Neural progenitor cell (in vitro differentiated cells): ENCODE data around the gene ARHGAP40.

Experiments used
- CTCF ChIP-seq: fragments of 200-600 bp; sonication (generic); IDR thresholded peaks from 2 replicates; pipeline ENCODE4 v1.5.1; 2017; ENCODE audit warnings: antibody characterized with exemption, mild to moderate bottlenecking
- EZH2 ChIP-seq: fragments of 200-600 bp; sonication (generic); IDR thresholded peaks from 2 replicates; pipeline ENCODE4 v1.6.1; 2017; ENCODE audit warnings: antibody characterized with exemption, mild to moderate bottlenecking, moderate library complexity
- EZH2phosphoT487 ChIP-seq: fragments of 200-600 bp; sonication (generic); IDR thresholded peaks from 2 replicates; pipeline ENCODE4 v1.6.1; 2017; ENCODE audit warnings: antibody characterized with exemption

GRCh38 chr20:38665506-38666285 lies 64.1 kb downstream of the ARHGAP40 start:
- no peak for TF ChIP-seq CTCF
- TF ChIP-seq EZH2 = no peak
- no peak for TF ChIP-seq EZH2phosphoT487
